ENCODE data around the gene NCK1.

Gene NCK1

GRCh38 chr3:136831461-136831860, 30.5 kb upstream of the NCK1 start:
- H3K79me2 ChIP-seq (ENCODE audit: insufficient read depth, low read length): no peaks in the 10 kb centered on the region
- H3K4me2 ChIP-seq (ENCODE audit: low read length): no peak overlapping the region
- no peaks in the 10 kb centered on the region for H3K9me3 ChIP-seq (ENCODE audit: low read length)
- no peak overlapping the region for H3K9ac ChIP-seq (ENCODE audit: low read length)
- H3F3A ChIP-seq (ENCODE audit: insufficient read depth, low read length): no peaks in the 10 kb centered on the region
- TF ChIP-seq EZH2 (IDR thresholded peaks at IDR 0.05; ENCODE audit: borderline replicate concordance, low read length) (no peak), CTCF (IDR thresholded peaks at IDR 0.05; ENCODE audit: low read length) (no peak)
- H3K4me1 ChIP-seq (ENCODE audit: insufficient read depth, low read length, severe bottlenecking): no peaks in the 10 kb centered on the region
- no peaks in the 10 kb centered on the region for H3K9me2 ChIP-seq (ENCODE audit: low read depth, low read length)
- no peaks in the 10 kb centered on the region for H4K20me1 ChIP-seq (ENCODE audit: insufficient read depth, low read length)
- no peak overlapping the region for H3K4me3 ChIP-seq (ENCODE audit: low read depth, low read length, poor library complexity, severe bottlenecking)
- H3K27me3 ChIP-seq (ENCODE audit: insufficient read depth, low read length): no peaks in the 10 kb centered on the region
- H2AFZ ChIP-seq (ENCODE audit: low read length): no peak overlapping the region
- no peaks in the 10 kb centered on the region for H3K36me3 ChIP-seq (ENCODE audit: insufficient read depth, low read length)
- H3K27ac ChIP-seq (ENCODE audit: low read depth, low read length, poor library complexity, severe bottlenecking): no peak overlapping the region

- Histone ChIP-seq H3K27me3 (ENCODE audit: insufficient read depth, low read length) (no peaks in the 10 kb centered on the region), H3K4me3 (ENCODE audit: low read depth, low read length, poor library complexity, severe bottlenecking) (no peak overlapping the region), H3K36me3 (ENCODE audit: insufficient read depth, low read length) (peaks cover 6% of the 10 kb centered on the region; the same call in 1 of the 2 replicates), H3K9ac (ENCODE audit: low read length) (no peak overlapping the region), H3K4me2 (ENCODE audit: low read length) (no peak overlapping the region), H2AFZ (ENCODE audit: low read length) (no peak overlapping the region), H3K9me2 (ENCODE audit: low read depth, low read length) (no peaks in the 10 kb centered on the region), H3K79me2 (ENCODE audit: insufficient read depth, low read length) (no peaks in the 10 kb centered on the region), H3K27ac (ENCODE audit: low read depth, low read length, poor library complexity, severe bottlenecking) (no peak overlapping the region), H3F3A (ENCODE audit: insufficient read depth, low read length) (no peaks in the 10 kb centered on the region), H3K4me1 (ENCODE audit: insufficient read depth, low read length, severe bottlenecking) (no peaks in the 10 kb centered on the region), H3K9me3 (ENCODE audit: low read length) (no peaks in the 10 kb centered on the region), H4K20me1 (ENCODE audit: insufficient read depth, low read length) (no peaks in the 10 kb centered on the region)
- TF ChIP-seq EZH2 (IDR thresholded peaks at IDR 0.05; ENCODE audit: borderline replicate concordance, low read length): no peak
- no peak for TF ChIP-seq CTCF (IDR thresholded peaks at IDR 0.05; ENCODE audit: low read length)
Observed at GRCh38 chr3:136835089-136835812, 26.8 kb upstream of the NCK1 start.

GRCh38 chr3:136835813-136836510, 26.0 kb upstream of the NCK1 start:
- no peaks in the 10 kb centered on the region for H3K9me2 ChIP-seq (ENCODE audit: low read depth, low read length)
- no peaks in the 10 kb centered on the region for H3K27me3 ChIP-seq (ENCODE audit: insufficient read depth, low read length)
- peaks cover 6% of the 10 kb centered on the region; the same call in 1 of the 2 replicates for H3K36me3 ChIP-seq (ENCODE audit: insufficient read depth, low read length)
- H3F3A ChIP-seq (ENCODE audit: insufficient read depth, low read length): no peaks in the 10 kb centered on the region
- no peak overlapping the region for H3K4me3 ChIP-seq (ENCODE audit: low read depth, low read length, poor library complexity, severe bottlenecking)
- no peak overlapping the region for H3K9ac ChIP-seq (ENCODE audit: low read length)
- H4K20me1 ChIP-seq (ENCODE audit: insufficient read depth, low read length): no peaks in the 10 kb centered on the region
- H3K4me2 ChIP-seq (ENCODE audit: low read length): no peak overlapping the region
- H3K9me3 ChIP-seq (ENCODE audit: low read length): no peaks in the 10 kb centered on the region
- no peak for TF ChIP-seq CTCF (IDR thresholded peaks at IDR 0.05; ENCODE audit: low read length)
- H3K79me2 ChIP-seq (ENCODE audit: insufficient read depth, low read length): no peaks in the 10 kb centered on the region
- no peak overlapping the region for H3K27ac ChIP-seq (ENCODE audit: low read depth, low read length, poor library complexity, severe bottlenecking)
- no peaks in the 10 kb centered on the region for H3K4me1 ChIP-seq (ENCODE audit: insufficient read depth, low read length, severe bottlenecking)
- no peak overlapping the region for H2AFZ ChIP-seq (ENCODE audit: low read length)
